HG03060 (cell line): ENCODE measurements around the gene HLTF.
A peak's percentile ranks its signal among the peaks of the same experiment; 100 is the strongest.

Source experiments
- ATAC-seq: cut with Tn5 transposase; IDR thresholded peaks from one replicate; pipeline ENCODE4 v1.9.1; 2021; ENCODE audit warnings: low read depth, moderate number of reproducible peaks; ENCODE audit not compliant: unreplicated experiment

HLTF gene

DNA sequence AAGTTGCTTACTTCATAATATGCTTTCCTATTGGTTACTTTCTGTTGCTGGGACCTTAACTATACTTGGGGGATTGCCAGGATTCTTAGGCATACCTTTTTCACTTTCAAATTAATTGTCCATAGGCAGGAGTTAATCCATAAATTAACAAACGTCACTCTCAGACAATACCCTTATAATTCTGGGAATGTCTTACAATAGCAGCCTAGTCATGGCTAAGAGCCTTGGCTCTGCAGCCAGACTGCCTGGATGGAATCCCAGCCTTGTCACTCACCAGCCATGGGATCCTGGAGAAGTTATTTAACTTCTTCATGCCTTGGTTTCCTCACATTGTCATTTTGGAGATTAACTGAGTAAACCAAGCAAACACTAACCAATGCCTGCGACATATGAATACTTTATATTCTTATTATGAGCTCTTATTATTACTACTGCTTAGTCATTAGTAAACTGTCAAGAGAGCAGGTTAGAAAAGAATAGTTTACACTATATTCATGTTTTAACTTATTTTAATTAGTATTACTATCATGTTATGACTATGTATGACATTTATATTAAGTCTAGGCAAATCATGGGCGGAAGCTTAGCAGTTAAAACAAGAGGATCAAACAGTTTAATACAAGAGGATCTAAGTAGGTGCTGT is 66.0 kb downstream of the HLTF start:
- no peak for ATAC-seq

DNA sequence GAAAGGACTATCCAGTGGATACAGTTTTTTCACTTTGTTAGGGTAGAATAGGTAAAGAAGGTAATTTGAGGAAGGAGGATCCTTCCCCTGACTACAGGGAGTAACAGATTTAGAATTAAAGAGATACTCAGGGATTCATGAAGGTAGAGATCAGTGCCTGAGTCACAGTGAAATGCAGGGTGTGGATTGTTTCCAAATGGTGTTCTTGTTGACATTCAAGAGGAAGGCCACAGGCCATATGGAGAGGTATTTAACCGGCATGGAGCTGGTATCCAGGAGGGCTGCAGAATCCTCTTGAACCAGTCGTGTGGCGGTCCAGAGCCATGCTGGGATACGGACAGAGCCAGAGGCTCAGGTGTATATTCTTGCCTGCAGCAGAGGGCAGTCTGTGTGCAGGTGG is 66.8 kb downstream of the HLTF start:
- ATAC-seq: no peak

GRCh38 chr3:149018247-149018646 is 68.1 kb downstream of the HLTF start:
- ATAC-seq: no peak

DNA sequence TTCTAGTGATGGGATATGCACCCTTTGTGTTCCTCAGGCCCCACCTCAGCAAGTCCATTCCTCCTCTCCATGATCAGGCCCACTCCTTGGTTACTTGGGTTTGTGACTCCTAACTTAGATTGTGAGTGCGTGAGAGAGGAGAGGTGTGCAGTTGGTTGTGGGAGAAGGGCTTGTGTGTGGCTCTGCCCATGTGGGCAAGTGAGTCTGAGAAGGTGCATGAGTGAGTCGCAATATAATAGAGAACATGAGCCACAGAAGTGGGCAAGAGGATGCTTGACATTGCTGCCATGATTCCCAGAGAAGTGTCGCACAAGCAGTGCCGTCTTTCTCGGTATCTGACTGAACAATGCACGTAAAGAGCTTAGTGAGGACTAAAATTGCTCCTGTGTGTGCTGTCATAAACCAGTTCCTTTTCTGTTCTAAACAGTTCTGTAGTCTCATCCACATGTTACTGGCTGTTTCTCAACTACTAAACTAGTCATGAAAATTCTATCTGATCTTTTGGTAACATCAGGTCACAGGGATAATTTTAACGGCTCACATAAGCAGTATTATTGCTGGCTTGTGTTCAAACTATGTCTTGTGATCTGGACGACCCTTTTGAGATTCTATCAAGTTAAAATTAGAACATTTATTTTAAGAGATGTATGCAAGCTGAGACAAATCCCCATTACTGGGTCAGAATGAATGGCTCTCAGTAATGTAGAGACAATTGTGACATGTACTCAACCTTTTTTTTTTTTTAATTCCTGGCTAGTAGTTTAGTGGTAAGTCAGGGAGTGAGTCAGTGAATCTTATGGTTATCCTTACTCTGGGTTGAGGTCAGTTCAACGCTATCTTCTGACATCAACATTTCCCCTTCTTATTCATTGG is 69.4 kb downstream of the HLTF start:
- no peak for ATAC-seq

DNA sequence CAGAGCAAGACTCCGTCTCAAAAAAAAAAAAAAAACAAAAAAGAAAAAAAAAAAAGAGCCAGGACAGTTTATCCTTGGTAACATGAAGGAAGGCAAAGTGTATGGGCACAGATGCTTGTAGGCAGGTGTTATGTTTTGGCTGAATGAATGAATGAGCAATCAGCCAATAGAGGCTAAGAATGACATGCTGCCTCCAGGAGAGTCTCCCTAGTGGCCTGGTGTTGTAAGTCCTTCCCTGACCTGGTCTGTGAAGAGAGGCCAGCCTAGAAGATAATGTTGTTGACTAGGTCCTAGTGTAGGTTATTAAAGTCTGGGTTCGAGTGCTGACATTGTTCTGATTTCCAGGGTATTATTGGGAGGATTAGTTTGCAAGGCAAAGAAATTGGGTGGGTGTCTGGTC is 70.1 kb downstream of the HLTF start:
- ATAC-seq: no peak

DNA sequence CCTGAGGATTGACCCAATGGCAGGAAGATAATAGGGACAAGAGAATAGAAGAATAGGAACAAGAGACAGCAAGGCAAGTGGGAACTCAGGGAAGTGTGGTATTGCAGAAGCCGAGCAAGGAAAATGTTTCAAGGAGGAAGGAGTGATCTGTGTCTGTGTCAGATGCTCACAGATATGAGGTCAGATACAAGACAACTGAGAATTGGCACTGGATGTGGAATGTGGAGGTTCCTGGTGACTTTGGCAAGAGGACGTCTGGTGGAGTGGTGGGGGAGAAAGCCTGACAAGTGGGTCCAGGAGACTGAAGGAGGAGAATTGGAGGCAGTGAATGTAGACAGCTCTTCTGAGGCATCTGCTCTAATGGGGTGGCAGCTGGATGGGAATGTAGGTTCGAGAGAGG is 70.9 kb downstream of the HLTF start:
- no peak for ATAC-seq

- no peak for ATAC-seq
Observed at GRCh38 chr3:149013726-149014125, 72.6 kb downstream of the HLTF start.

GRCh38 chr3:149011676-149012075 is 74.7 kb downstream of the HLTF start:
- no peak for ATAC-seq

- ATAC-seq: no peak
Observed at GRCh38 chr3:149010966-149011365, 75.4 kb downstream of the HLTF start.

- ATAC-seq: no peak
Observed at GRCh38 chr3:149010504-149010951, 75.8 kb downstream of the HLTF start.

DNA sequence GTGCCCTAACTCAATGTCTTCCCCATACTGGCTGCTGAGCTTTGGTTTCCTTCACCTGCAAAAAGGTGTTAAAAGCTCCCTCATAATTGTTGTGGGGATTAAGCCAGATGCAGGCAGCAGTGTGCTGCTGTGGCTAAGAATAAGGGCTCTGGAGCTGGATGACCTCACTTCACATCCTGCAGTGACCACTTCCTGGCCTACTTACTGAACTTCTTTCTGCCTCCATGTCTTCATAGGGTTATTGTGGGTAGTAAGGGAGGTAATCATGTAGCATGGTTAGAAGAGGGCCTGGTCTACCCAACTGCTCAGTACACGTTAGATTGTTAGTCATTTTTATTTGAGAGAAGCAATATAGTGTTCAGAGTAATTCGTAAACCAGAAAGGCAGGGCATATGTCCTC is 76.6 kb downstream of the HLTF start:
- ATAC-seq: peak; percentile 59

GRCh38 chr3:149007567-149008257 is 78.6 kb downstream of the HLTF start:
- ATAC-seq: no peak

DNA sequence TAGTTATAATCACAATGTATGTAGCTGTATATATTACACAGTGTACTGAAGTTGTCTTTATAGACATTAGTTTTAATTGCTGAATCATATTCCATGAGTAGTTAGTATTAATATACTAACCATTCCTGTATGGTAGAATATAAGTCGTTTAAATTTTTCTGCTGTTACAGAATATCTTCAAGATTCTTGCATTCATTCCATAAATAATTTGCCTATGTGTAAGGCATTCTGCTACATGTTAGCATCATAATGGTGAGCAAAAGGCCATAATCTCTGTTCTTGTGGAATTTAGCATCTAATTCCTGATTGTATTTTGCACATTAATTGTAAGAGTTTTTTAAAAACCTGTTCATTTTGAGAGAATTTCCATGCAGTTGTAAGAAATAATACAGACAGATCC is 80.9 kb downstream of the HLTF start:
- no peak for ATAC-seq

GRCh38 chr3:149004622-149005021 is 81.7 kb downstream of the HLTF start:
- no peak for ATAC-seq

- peak; percentile 89 for ATAC-seq
Observed at GRCh38 chr3:149003653-149004305, 82.6 kb downstream of the HLTF start.

DNA sequence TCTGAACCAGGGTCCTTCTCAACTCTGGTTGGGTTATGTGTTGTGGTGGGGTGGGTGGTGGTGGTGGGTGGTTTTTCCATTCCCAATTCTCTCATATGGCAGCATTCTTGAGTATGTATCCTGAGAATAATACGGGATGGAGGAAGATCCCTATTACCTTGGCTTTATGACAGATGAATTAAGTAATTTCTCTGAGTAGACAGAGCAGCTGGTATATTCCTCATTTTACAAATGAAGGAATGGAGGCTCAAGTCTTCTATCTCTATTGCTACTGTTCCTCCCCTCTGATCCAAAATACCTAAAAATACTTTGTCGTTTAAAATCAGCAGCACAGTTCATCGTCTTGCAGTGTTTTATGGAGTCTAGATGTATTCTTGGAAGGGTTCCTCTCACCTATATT is 84.6 kb downstream of the HLTF start:
- ATAC-seq: no peak

- ATAC-seq: no peak
Observed at GRCh38 chr3:149000206-149000745, 86.1 kb downstream of the HLTF start.

GRCh38 chr3:148999806-149000205 is 86.5 kb downstream of the HLTF start:
- ATAC-seq: no peak

GRCh38 chr3:148998715-148999423 is 87.5 kb downstream of the HLTF start:
- ATAC-seq: no peak

- ATAC-seq: no peak
Observed at GRCh38 chr3:148998297-148998696, 88.0 kb downstream of the HLTF start.
